Panc1 (cell line): Measurements from ENCODE around the gene KCTD19. TPM values are rescaled to one million over a fixed set of nuclear protein-coding genes. Genes with fewer than 3 reads are reported as not detected.

Experiments used
- ATAC-seq: fragments of 200-7000 bp; cut with Tn5 transposase; 2 replicates; pipeline ENCODE4 v1.9.1; 2020; ENCODE audit warnings: mild to moderate bottlenecking, moderate library complexity
- BruUV-seq: library from RNA; stranded (reverse); fragments of 400-500 nt; replicated peaks from 2 replicates; lab custom pipeline; 2021; lab: Mats Ljungman, UMichigan
- CTCF ChIA-PET: fragments of 300-600 bp; sonication (Branson Sonifier 250); formaldehyde crosslinking; loops from one replicate; lab custom pipeline; 2022; ENCODE audit warnings: antibody characterized with exemption; lab: Charles Lee
- POLR2A ChIA-PET: fragments of 300-600 bp; sonication (Branson Sonifier 250); formaldehyde crosslinking; loops from one replicate; lab custom pipeline; 2022; ENCODE audit warnings: antibody characterized with exemption; lab: Charles Lee
- DNase-seq: peaks from one replicate; pipeline ENCODE4 v3.0.0-alpha.2; 2010; ENCODE audit warnings: low read depth, low spot score
- H3K27ac ChIP-seq: 2 replicates; pipeline ENCODE4 v1.5.1; 2011; ENCODE audit warnings: mild to moderate bottlenecking, low read length, inconsistent platforms
- H3K27me3 ChIP-seq: fragments of 200-500 bp; sonication (Bioruptor generic); 2 replicates; pipeline ENCODE4 v1.6.0; 2014; ENCODE audit warnings: low read length, inconsistent platforms; ENCODE audit not compliant: control insufficient read depth, insufficient read depth
- H3K36me3 ChIP-seq: fragments of 200-500 bp; sonication (Bioruptor generic); 2 replicates; pipeline ENCODE4 v1.5.1; 2014; ENCODE audit warnings: inconsistent platforms, mild to moderate bottlenecking, low read length, moderate library complexity; ENCODE audit not compliant: control insufficient read depth, insufficient read depth
- H3K4me1 ChIP-seq: 2 replicates; pipeline ENCODE4 v1.5.1; 2011; ENCODE audit warnings: inconsistent platforms, mild to moderate bottlenecking, low read length, moderate library complexity; ENCODE audit not compliant: control insufficient read depth, insufficient read depth
- H3K4me3 ChIP-seq, 2 experiments: 2 replicates each; pipeline ENCODE4 v1.5.1; 2011 to 2012; ENCODE audit warnings: low read depth in 2 of 2, low read length in 2 of 2, mild to moderate bottlenecking in 2 of 2, inconsistent platforms in 1 of 2, moderate library complexity in 1 of 2
- H3K9me3 ChIP-seq: fragments of 200-500 bp; sonication (Bioruptor generic); 2 replicates; pipeline ENCODE4 v1.5.1; 2014; ENCODE audit warnings: low read depth, mild to moderate bottlenecking, inconsistent platforms, low read length, moderate library complexity; ENCODE audit not compliant: control insufficient read depth, insufficient read depth
- POLR2AphosphoS5 ChIP-seq: IDR thresholded peaks from 2 replicates; pipeline ENCODE4 v1.6.1; 2012; ENCODE audit warnings: mild to moderate bottlenecking, low read depth, low read length, moderate library complexity
- REST ChIP-seq, 2 experiments: IDR thresholded peaks; 2 replicates each; pipeline ENCODE4 v1.6.1; 2011 to 2012; ENCODE audit warnings: low read depth in 2 of 2, control low read depth in 1 of 2, low read length in 1 of 2, mild to moderate bottlenecking in 1 of 2, moderate library complexity in 1 of 2; ENCODE audit not compliant: insufficient read depth in 1 of 2
- SIN3A ChIP-seq: IDR thresholded peaks from 2 replicates; pipeline ENCODE4 v1.6.1; 2012; ENCODE audit warnings: low read depth, mild to moderate bottlenecking, low read length, moderate library complexity, borderline replicate concordance; ENCODE audit not compliant: insufficient read depth
- TCF7L2 ChIP-seq: IDR thresholded peaks from 2 replicates; pipeline ENCODE4 v1.6.1; 2011; ENCODE audit warnings: mild to moderate bottlenecking, low read depth, low read length, inconsistent platforms
- in situ Hi-C: cut with HindIII; loops from 2 replicates; pipeline ENCODE4 v1.10.0; 2016; ENCODE audit warnings: low sequenced_read_pairs, low pct_unique_long_range_greater_than_20kb
- intact Hi-C: fragments of 100-400 bp; cut with micrococcal nuclease; formaldehyde crosslinking; loops from one replicate; pipeline ENCODE4 v1.10.0; 2022; ENCODE audit not compliant: unreplicated experiment
- total RNA-seq: library from RNA; stranded (reverse); gene quantifications from one replicate; pipeline ENCODE4 v1.2.1, GENCODE V29; 2021; ENCODE audit not compliant: unreplicated experiment
- TF ChIP-seq, protein P1 (sequence below): fragments of 450-650 bp; IDR thresholded peaks from 2 replicates; pipeline ENCODE4 v1.5.1; 2017; ENCODE audit warnings: mild to moderate bottlenecking

The KCTD19 gene
- total RNA-seq, 1 experiment from 2014 or later, result 0.62 TPM

GRCh38 chr16:67249178-67250044 lies 77.1 kb downstream of the KCTD19 start:
- no TSS peak for BruUV-seq
- Histone ChIP-seq H3K27ac (no peak overlapping the region), H3K9me3 (no peaks in the 10 kb centered on the region), H3K4me1 (peaks cover 7% of the 10 kb centered on the region), H3K36me3 (no peaks in the 10 kb centered on the region; the same call in 1 of the 2 replicates), H3K4me3 (peak overlapping the region; percentile 64 to 73), H3K27me3 (no peaks in the 10 kb centered on the region)
- ChIA-PET POLR2A (no interaction called here), CTCF (no interaction called here)
- intact Hi-C loops, result no loop called here
- DNase-seq (no peak), ATAC-seq (peak; percentile 2; the same call in 1 of the 2 replicates)
- TF ChIP-seq POLR2AphosphoS5, result no peak
- no peak for TF ChIP-seq TCF7L2
- TF ChIP-seq, protein P1, sequence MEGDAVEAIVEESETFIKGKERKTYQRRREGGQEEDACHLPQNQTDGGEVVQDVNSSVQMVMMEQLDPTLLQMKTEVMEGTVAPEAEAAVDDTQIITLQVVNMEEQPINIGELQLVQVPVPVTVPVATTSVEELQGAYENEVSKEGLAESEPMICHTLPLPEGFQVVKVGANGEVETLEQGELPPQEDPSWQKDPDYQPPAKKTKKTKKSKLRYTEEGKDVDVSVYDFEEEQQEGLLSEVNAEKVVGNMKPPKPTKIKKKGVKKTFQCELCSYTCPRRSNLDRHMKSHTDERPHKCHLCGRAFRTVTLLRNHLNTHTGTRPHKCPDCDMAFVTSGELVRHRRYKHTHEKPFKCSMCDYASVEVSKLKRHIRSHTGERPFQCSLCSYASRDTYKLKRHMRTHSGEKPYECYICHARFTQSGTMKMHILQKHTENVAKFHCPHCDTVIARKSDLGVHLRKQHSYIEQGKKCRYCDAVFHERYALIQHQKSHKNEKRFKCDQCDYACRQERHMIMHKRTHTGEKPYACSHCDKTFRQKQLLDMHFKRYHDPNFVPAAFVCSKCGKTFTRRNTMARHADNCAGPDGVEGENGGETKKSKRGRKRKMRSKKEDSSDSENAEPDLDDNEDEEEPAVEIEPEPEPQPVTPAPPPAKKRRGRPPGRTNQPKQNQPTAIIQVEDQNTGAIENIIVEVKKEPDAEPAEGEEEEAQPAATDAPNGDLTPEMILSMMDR, result no peak
- no peak for TF ChIP-seq SIN3A
- no peak for TF ChIP-seq REST (IDR thresholded peaks at IDR 0.05; ENCODE audit: insufficient read depth in 1 of 2, low read depth in 2 of 2, low read length in 1 of 2)
- in situ Hi-C loops, result no loop called here

DNA sequence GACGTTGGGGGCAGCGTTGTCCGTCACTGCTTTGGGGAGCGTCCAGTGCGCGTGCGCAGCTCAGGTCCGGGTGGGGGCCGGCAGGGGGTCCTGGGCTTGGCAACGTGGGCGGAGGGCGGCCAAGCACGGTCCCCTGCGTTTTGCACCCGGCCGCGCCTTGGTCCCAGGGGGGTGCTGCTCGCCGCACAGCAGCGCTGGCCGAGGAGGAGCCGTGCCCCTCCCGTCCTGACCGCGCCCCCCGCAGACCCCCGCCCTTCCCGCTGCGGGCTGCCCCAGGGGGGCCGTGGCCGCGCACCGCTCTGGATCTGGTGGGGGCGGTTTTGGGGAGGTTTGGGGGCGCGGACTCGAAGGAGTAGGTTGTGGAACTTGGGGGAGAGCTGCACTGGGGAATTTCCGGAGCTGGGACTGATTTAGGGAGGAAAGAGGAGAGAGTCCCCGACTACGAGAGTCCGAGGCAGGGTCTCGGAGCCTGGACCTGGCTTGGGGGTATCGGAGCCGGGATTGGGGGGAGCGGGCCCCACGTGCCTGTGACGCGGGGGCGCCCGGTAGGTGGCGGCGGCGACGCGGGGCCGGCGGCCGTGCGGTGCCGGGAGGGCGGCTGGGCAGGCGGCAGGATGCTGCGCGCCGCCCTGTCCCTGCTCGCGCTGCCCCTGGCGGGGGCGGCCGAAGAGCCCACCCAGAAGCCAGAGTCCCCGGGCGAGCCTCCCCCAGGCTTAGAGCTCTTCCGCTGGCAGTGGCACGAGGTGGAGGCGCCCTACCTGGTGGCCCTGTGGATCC lies 78.0 kb downstream of the KCTD19 start, which contains the start of gene SLC9A5:
Gene SLC9A5 (plus strand): TSS at position 579 of the 777 bp plus-strand sequence. CDS start 36 bp downstream, at position 615.
- Histone ChIP-seq H3K27me3 (no peaks in the 10 kb centered on the region), H3K4me3 (peak within 1 kb of the TSS; percentile 64 to 73), H3K4me1 (peaks cover 7% of the 10 kb centered on the region), H3K27ac (no peak within 1 kb of the TSS), H3K9me3 (no peaks in the 10 kb centered on the region), H3K36me3 (no peaks in the 10 kb centered on the region; the same call in 1 of the 2 replicates)
- ChIA-PET POLR2A (interaction anchor here (0.6 kb wide), 1 partner anchor 304 kb away, joined by 7 read pairs; no protein-coding TSS in a partner anchor), CTCF (no interaction called here)
- no peak for DNase-seq
- in situ Hi-C loops (no loop called here), intact Hi-C loops (no loop called here)
- TF ChIP-seq REST (IDR thresholded peaks at IDR 0.05; ENCODE audit: insufficient read depth in 1 of 2, low read depth in 2 of 2, low read length in 1 of 2), result no peak
- no peak for TF ChIP-seq POLR2AphosphoS5
- no peak for TF ChIP-seq TCF7L2
- TF ChIP-seq, protein P1, result no peak; the same call in 1 of the 2 replicates
- no peak for TF ChIP-seq SIN3A
- peak; percentile 29 for ATAC-seq
- BruUV-seq, result no TSS peak
